NCI-H446 treated with DMSO at 0.1 percent for 48 hours (cell line): ENCODE results near the gene FAM114A2.
"Not testable (repeated sequence)": the region's sequence is repeated elsewhere in the genome, so short reads cannot be mapped to it uniquely, and the experiment has no call there.

Experiments used
- DNase-seq: peaks from one replicate; lab custom pipeline; 2025; lab: John Stamatoyannopoulos, UW

FAM114A2 gene

GRCh38 chr5:154038707-154039457, at the start of gene FAM114A2, which contains the start of gene MFAP3:
Gene FAM114A2 (minus strand): TSS chr5:154038910. CDS start chr5:154034953, 3,957 bp downstream.
Gene MFAP3 (plus strand): TSS chr5:154038967. CDS start chr5:154049723, 10,756 bp downstream.
- DNase-seq: peak; percentile 34

- DNase-seq: peak; percentile 84
Observed at GRCh38 chr5:154087260-154087659, 48.5 kb upstream of the FAM114A2 start.

DNA sequence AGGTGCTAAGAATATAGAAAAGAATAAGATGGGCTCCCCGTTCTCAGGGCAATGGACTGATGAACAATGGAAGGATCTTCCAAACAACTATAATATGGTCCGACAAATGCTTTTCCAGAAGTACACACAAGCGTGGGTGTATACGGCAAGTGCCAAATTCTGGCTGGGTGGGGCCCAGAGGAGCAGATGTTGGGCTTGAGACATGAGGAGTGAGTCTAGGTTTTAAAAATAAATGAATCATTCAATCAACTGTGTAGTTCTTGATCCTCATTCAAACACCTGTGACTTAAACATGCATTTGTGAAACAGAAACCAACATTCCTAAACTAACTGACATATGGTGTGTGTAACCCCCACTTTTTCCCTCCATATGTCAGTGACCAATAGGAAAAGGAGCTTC, 47.9 kb upstream of the FAM114A2 start:
- DNase-seq: peak; percentile 69

DNA sequence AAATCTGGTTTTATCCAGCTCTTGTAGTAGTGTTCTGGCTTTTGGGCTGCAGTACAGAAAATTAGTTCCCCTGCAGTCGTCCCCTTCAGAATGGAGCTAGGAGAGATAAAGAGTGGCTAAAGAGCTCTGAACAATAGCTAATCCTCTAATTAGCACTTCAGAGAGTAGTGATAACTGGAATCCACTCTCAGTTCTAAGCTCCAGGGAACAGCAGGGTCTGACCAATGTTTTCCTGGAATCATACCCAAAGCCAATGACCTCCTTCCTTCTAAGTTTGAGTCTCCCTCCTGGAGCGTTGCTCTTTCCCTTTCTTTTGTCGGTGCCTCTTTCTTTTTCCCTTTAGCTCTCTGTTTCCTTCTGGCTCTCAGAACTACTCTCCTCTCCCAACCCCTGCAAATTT, 47.4 kb upstream of the FAM114A2 start:
- DNase-seq: no peak

GRCh38 chr5:154084062-154084639, 45.4 kb upstream of the FAM114A2 start:
- no peak for DNase-seq

DNA sequence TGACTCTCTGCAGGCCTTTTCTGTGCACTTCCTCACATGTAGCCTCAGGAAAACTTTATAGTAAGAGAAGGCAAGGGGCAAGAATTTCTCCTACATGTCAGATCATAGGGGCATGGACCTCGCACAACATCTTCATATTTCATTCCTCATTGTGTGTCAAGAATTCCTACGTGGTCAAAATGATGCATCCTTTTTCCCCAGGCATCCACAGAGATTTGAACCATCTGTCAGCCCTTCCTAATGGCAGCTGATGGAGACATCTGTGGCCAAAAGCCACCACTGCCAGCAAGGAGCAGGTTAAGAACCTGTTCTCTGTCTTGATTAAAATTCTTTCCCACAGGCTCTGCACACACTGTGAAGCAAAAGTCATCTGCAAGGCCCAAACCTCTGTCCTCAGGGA, 42.5 kb upstream of the FAM114A2 start:
- no peak for DNase-seq

DNA sequence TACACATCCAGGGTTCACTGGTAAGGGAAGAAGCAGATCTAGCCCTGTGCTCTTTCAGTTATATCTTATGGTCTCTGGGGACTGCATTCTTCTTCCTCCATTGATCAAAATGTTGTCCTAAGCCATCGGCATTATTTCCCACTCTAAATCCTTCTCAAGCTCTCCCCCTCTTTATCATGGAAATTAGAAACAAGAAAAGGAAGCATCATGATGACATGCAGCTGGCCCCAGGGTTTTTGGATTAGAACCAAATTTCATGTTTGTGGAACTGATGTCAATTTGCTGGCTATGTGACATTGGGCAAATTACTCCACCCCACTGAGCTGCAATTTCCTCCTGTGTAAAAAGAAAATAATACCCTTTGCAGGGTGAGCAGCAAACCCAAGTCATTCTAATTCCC, 39.6 kb upstream of the FAM114A2 start:
- no peak for DNase-seq

DNA sequence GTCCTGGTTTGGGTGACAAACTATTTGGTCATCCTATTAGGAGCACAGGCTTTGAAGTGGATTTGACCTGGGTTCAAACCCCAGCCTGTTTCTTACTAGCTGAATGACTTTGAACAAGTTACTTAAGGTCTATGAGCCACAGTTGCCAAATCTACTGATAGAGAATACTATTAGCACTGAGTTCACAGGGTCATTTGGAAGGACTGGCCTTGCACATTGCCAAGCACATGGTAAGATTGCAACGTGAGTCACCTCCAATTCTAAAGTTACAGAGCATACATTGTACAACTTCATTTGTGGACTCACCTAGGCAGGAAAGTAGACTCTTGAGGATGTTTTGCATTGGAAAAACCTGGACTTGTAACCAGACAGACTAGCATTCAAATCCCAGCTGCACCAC, 39.0 kb upstream of the FAM114A2 start:
- DNase-seq: no peak

DNA sequence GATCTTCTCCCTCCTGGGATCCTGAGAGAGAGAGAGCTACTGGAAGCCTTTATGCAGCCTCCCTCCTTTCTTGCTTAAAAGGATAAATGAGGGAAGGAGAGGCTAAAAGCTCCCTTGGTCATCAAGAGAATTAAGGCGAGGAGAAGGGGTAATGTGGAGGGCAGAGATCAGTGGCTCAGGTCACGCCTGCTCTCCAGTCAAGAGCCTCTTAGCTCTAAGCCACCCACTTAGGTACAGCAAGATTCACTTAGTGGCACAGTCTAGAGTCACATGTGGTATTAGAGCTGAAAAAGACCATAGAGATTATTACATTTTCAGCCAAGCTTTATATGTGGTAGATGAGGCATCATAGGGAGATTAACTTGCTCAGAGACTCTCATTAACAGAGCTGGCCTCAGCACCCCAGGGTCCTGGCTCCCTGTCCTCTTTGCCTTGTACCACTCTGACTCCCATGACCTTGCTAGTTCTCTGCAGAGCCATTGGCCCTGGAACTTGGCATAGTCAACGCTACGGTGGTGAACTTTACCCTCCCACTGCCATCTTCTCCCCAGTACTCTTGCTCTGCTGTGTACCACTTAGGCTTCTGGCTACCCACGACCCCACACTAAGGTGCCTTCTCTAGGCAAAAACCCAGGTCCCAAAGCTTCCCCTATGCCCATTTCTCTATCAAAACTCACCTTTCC, 37.7 kb upstream of the FAM114A2 start:
- no peak for DNase-seq

DNA sequence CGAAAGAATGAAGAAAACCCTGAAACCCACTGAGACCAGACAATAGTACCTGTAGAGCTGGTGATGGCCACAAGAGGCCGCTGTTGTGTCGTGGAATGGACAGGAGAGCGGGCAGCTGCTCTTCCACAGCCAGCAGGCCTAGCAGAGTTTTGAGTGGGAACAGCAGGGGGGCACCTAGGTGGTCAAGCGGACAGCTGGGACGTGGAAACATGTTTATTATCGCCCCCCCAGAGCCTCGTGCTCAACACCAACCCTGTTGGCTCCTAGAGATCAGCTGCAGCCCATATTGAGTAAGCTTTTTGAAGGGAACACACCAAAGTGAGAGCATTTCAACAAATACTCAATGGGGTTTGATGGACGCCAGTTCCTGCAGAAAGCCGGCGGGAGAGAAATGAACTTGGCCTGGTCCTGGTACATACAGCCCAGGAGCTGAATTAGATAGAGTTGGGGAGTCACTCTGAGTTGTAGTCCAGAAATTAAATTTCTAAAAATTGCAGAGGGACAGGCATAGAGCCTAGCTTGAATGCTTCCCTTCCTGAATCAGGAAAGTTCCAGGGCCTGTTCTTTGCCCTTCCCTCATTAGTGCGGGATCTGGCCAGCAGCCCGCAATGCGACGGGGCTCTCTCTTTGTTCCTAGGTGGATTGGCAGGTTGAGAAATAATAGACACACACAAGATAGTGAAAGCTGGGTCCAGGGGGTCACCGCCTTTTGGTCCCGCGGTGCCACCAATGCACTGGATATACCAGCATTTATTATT, 33.9 kb upstream of the FAM114A2 start:
- peak; percentile 20 for DNase-seq

GRCh38 chr5:154071799-154072413, 33.2 kb upstream of the FAM114A2 start:
- no peak for DNase-seq

- not testable (repeated sequence) for DNase-seq
Observed at GRCh38 chr5:154069854-154070253, 31.1 kb upstream of the FAM114A2 start.

DNA sequence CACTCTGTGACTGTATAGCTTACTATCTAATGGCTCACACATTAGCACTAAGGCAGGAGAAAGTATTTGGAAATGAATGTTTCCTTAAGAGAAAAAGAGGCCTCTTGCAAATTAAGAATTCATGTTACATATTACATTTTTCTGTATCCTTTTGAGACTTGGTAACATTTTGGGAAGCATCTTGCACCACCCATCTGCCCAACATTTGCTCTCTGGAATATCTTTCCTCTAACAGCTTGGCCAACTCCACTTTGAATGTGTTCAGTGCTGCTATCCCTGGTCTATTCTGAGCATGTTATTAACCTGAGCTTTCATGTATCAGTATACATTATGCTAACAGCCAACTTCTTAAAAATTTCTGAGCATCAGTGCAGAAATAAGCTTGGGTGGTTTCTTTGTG, 27.3 kb upstream of the FAM114A2 start:
- no peak for DNase-seq

DNA sequence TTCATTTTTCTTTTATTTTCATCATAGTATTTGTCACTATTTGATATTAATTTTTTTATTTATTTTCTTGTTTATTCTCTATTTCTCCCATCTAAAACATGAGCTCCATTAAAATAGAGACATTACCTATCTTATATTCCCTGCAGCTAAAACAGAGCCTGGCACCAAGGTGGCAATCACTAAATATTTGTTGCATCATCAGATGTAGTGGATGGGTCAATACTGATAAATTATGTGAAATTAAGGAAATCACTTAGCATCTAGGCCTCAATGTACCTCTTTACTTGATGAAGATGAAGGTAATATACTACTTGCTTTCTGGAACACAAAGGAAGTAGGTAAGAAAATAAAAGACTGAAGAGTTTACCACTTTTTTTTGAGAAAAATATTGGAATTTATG, 24.7 kb upstream of the FAM114A2 start:
- no peak for DNase-seq

DNA sequence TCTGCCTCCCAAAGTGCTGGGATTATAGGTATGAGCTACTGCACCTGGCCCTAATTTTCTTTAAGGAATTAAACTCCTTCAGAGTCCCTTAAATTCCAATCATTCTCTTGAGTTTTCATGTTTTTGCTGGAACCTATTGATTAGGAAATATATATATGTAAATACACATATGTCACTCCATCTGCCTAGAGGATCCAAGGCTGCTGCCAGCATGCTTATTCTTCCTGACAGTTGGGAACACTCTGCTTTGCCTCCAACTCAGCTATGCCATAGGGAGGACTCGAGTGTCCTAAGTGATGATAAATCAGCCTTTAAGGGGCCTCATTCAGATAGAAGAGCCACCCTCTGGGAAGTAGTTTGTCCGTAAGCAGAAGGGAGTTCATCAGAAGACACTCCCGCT, 21.9 kb upstream of the FAM114A2 start:
- no peak for DNase-seq

DNA sequence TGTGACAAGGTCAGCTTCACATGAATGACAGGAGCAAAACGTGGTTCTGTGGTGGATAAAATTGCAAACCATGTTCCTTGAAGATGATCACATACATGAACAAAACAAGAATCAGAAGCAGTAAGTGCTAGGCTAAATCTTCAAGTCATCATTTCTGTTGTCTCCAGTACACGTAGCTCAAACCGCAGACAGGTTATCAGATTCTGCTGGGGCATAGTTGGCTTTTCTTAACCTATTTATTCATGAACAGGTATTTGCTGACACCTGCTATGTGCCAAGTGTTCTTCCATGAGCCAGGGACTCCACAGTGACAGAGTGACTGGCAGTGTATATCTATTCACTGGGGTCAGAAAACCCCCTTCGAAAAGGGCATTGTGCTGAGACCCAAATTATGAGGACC, 20.9 kb upstream of the FAM114A2 start:
- no peak for DNase-seq

DNA sequence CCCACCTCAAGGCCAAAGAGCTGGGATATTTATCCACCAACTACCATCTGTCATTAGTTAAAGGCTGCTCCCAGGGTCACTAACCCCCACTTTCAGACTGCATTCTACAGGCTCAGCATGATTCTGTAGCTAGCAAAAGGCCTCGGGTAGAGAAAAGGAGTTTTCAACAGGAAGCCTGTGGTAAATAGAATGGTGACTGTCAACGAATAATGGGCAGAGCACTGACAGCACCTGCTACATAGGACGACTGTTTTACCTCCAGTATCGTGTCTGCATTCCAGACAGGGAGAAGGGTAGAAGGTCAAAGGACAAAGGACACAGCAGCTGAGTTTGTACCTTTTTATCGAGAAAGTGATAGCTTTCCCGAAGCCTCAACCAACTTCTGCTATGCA, 20.3 kb upstream of the FAM114A2 start:
- no peak for DNase-seq

DNA sequence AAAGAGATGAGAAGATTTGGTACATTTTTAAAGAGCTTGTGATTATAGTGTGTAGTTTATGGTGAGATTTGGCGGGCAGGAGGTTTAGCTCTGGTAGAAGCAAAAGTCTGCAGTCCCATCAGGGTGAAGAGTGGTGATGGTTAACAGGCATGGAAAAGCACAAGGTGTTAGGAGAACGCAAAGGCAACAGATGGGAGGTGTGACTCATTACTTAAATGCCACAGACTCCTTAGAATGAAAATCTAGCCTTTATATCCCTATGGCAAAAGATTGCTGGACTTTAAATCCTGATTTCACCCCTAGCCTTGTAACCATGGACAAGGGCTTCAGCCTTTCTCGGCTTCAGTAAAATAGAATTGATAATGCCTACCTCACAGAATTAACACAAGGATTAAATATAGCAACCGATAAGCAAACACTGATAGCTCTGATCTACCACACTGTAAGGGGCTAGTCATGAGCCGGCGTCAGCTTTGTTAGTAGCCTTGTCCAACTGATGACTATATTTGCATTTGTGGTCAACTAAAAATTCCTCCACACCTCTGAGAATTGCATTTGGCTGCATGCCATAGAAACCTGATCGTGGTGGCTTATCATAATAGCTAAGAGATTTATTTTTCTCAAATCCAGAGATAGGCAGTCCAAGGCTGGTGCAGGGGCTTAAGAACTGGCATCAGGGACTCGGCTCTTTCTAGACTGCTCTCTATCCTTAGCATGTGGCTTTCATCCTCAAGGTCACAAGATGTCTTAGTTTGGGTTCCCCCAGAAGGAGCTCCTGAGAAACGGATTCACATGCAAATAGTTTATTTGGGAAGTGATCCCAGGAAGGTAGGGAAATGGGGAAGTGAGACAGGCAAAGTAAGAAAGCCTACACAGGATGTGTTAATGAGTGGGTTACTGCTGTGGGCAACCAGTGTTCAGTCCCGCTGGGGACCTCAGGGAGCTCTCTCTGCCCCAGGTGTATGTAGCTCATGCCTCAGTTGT, 19.6 kb upstream of the FAM114A2 start:
- DNase-seq: no peak

DNA sequence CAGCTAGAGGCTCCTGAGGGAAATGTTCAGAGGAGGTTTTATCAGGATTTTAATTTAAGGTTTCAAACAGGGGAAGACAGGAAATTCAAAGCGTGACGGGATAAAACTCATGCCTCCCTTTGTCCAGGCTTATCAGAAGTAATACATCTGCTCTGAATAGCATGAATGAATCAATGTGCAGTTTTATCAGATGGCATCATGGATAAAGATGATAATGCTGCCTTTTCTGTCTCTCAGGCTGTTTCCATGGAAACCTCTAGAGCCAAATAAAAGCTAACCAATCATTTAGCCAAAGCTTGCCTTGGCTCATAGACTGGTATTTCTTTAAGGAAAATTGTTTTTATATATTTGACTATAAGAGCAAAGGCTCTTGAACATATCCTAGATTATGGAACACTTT, 16.5 kb upstream of the FAM114A2 start:
- DNase-seq: no peak

- no peak for DNase-seq
Observed at GRCh38 chr5:154053468-154053867, 14.8 kb upstream of the FAM114A2 start.

DNA sequence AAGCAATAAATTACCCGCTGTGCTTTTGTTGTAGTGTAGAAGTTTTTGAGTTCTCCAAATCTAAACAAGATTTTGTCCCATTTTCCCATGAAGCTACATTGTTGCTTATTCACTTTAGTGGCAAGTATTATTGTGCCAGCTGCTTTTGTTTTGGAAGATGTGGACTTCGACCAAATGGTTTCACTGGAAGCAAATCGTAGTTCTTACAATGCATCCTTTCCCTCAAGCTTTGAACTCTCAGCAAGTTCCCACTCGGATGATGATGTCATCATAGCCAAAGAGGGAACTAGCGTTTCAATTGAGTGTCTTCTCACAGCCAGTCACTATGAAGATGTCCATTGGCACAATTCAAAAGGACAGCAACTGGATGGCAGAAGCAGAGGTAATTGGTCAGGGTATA, 10.9 kb upstream of the FAM114A2 start:
- no peak for DNase-seq
